ENCODE results near the gene ZNF283. TPM values are rescaled to one million over a fixed set of nuclear protein-coding genes. Genes with fewer than 3 reads are reported as not detected.
"Not testable (repeated sequence)": the region's sequence is repeated elsewhere in the genome, so short reads cannot be mapped to it uniquely, and the experiment has no call there.

Gene ZNF283
- total RNA-seq, 1 donor from 2014 or later = 11.1 TPM

GRCh38 chr19:43823856-43824255 lies 3.3 kb upstream of the ZNF283 start:
- ATAC-seq; intact Hi-C loops (cut with DNase I); DNase-seq (ENCODE audit: missing footprints): not testable (repeated sequence)

- ATAC-seq; intact Hi-C loops (cut with DNase I); DNase-seq (ENCODE audit: missing footprints): not testable (repeated sequence)
Observed at GRCh38 chr19:43824572-43824971, 2.5 kb upstream of the ZNF283 start.

- DNase-seq (ENCODE audit: missing footprints) (no peak), ATAC-seq (no peak)
- intact Hi-C loops (cut with DNase I) = no loop called here
Observed at GRCh38 chr19:43839139-43839538, 12.0 kb downstream of the ZNF283 start.

GRCh38 chr19:43842007-43842406 lies 14.9 kb downstream of the ZNF283 start:
- intact Hi-C loops (cut with DNase I) = no loop called here
- ATAC-seq (no peak), DNase-seq (ENCODE audit: missing footprints) (no peak)

GRCh38 chr19:43847246-43847645 lies 20.1 kb downstream of the ZNF283 start:
- ATAC-seq (no peak), DNase-seq (ENCODE audit: missing footprints) (no peak)
- intact Hi-C loops (cut with DNase I) = no loop called here

- ATAC-seq (no peak), DNase-seq (ENCODE audit: missing footprints) (no peak)
- intact Hi-C loops (cut with DNase I) = no loop called here
Observed at GRCh38 chr19:43847884-43848283, 20.8 kb downstream of the ZNF283 start.

GRCh38 chr19:43848821-43849220 lies 21.7 kb downstream of the ZNF283 start:
- intact Hi-C loops (cut with DNase I) = no loop called here
- ATAC-seq (no peak), DNase-seq (ENCODE audit: missing footprints) (no peak)

- no peak for DNase-seq (ENCODE audit: missing footprints)
- intact Hi-C loops (cut with DNase I) = no loop called here
- ATAC-seq = no peak
Observed at GRCh38 chr19:43858174-43858573, 31.1 kb downstream of the ZNF283 start.

- DNase-seq (ENCODE audit: missing footprints); intact Hi-C loops (cut with DNase I); ATAC-seq: not testable (repeated sequence)
Observed at GRCh38 chr19:43866923-43867322, 39.8 kb downstream of the ZNF283 start.

GRCh38 chr19:43872547-43873336 lies 45.6 kb downstream of the ZNF283 start:
- DNase-seq (ENCODE audit: missing footprints) (no peak), ATAC-seq (no peak)
- intact Hi-C loops (cut with DNase I) = no loop called here

- ATAC-seq (no peak), DNase-seq (ENCODE audit: missing footprints) (no peak)
- intact Hi-C loops (cut with DNase I) = no loop called here
Observed at GRCh38 chr19:43880483-43880882, 53.4 kb downstream of the ZNF283 start.

GRCh38 chr19:43883864-43884263 lies 56.7 kb downstream of the ZNF283 start, which contains the start of gene ZNF404:
ZNF404 (minus strand) TSS chr19:43883964.
- DNase-seq (ENCODE audit: missing footprints) (no peak), ATAC-seq (no peak)
- intact Hi-C loops (cut with DNase I) = no loop called here

- DNase-seq (ENCODE audit: missing footprints) (no peak), ATAC-seq (no peak)
- intact Hi-C loops (cut with DNase I) = no loop called here
Observed at GRCh38 chr19:43895727-43896308, 68.7 kb downstream of the ZNF283 start.

Other genes with a start within 250 kb of the ZNF283 start
- gene IRGQ, start 231.2 kb upstream of the ZNF283 start, total RNA-seq = 16.2 TPM
- gene ZNF576, start 230.7 kb upstream of the ZNF283 start, total RNA-seq = 9.3 TPM
- 0.16 TPM for gene SRRM5, start 215.2 kb upstream of the ZNF283 start, total RNA-seq
- 32.9 TPM for gene ZNF428, start 207.7 kb upstream of the ZNF283 start, total RNA-seq
- gene CADM4, start 187.5 kb upstream of the ZNF283 start, total RNA-seq = 9.7 TPM
- 3.8 TPM for gene PLAUR, start 157.2 kb upstream of the ZNF283 start, total RNA-seq
- gene IRGC, start 111.2 kb upstream of the ZNF283 start, total RNA-seq = not detected
- gene SMG9, start 72.4 kb upstream of the ZNF283 start, total RNA-seq = 15.7 TPM
- 0.41 TPM for gene KCNN4, start 46.3 kb upstream of the ZNF283 start, total RNA-seq
- 0.92 TPM for gene LYPD5, start 24.9 kb upstream of the ZNF283 start, total RNA-seq
- 7.6 TPM for gene ZNF404, start 56.6 kb downstream of the ZNF283 start, total RNA-seq
- gene ZNF45, start 108.0 kb downstream of the ZNF283 start, total RNA-seq = 7.8 TPM
- gene ZNF221, start 123.9 kb downstream of the ZNF283 start, total RNA-seq = 3.9 TPM
- gene ZNF155, start 156.9 kb downstream of the ZNF283 start, total RNA-seq = 7.6 TPM
- gene ZNF230, start 175.6 kb downstream of the ZNF283 start, total RNA-seq = 2.1 TPM
- gene ZNF222, start 198.1 kb downstream of the ZNF283 start, total RNA-seq = 2.6 TPM
- 2.4 TPM for gene ZNF223, start 224.7 kb downstream of the ZNF283 start, total RNA-seq
- gene ZNF284, start 244.8 kb downstream of the ZNF283 start, total RNA-seq = 1.7 TPM

All from Right ventricle myocardium inferior (tissue), 1 donor.